ENCODE results near the gene SUCLA2. TPM values are rescaled to one million over a fixed set of nuclear protein-coding genes. Genes with fewer than 3 reads are reported as not detected.

Gene SUCLA2
- total and polyA plus RNA-seq, 9 of the 15 experiments (the other 6 are each of a cell fraction or from before 2014, with no cell fraction given), result 23.3 to 52.9 (median 35.8) TPM

- ChIA-PET CTCF (ENCODE audit: low intra/inter-chr PET ratio) (no interaction called here), POLR2A (no interaction called here)
- no peaks in the 10 kb centered on the region for H3K9me3 ChIP-seq (replicated peaks; ENCODE audit: control insufficient read depth, insufficient read depth, low read depth, low read length)
- FAIRE-seq (no peak), ATAC-seq (no peak), DNase-seq (ENCODE audit: extremely low read depth in 1 of 4, low spot score in 3 of 4) (no peak)
- H3K79me2 ChIP-seq (ENCODE audit: control insufficient read depth, insufficient read depth, low read length), result no peaks in the 10 kb centered on the region
- H3K4me3 ChIP-seq, result no peak overlapping the region
- no peak overlapping the region for H3K4me2 ChIP-seq (ENCODE audit: insufficient read depth, low read length)
- H3K9me1 ChIP-seq (ENCODE audit: control insufficient read depth, insufficient read depth, low read length), result no peaks in the 10 kb centered on the region
- H3K27me3 ChIP-seq (ENCODE audit: control insufficient read depth in 2 of 2, insufficient read depth in 2 of 2, low read length in 2 of 2), result no peaks in the 10 kb centered on the region
- no peaks in the 10 kb centered on the region for H4K20me1 ChIP-seq (replicated peaks; ENCODE audit: control insufficient read depth, insufficient read depth, low read length)
- no peak overlapping the region for H2AFZ ChIP-seq (ENCODE audit: low read depth, low read length)
- no TSS peak for BruUV-seq (replicated peaks)
- TF ChIP-seq ZNF311 (CRISPR knock-in tag; IDR thresholded peaks at IDR 0.05) (0 out of 2 replicates have a peak, but pooled peaks have one; percentile 33), PTBP1 (IDR thresholded peaks at IDR 0.05; ENCODE audit: low read depth, low read length) (no peak), CSDE1 (IDR thresholded peaks at IDR 0.05) (no peak), DMBX1 (CRISPR knock-in tag; IDR thresholded peaks at IDR 0.05; ENCODE audit: borderline replicate concordance) (0 out of 2 replicates have a peak, but pooled peaks have one; percentile 56), NR2C1 (IDR thresholded peaks at IDR 0.05) (no peak), NR2C1 (tag; IDR thresholded peaks at IDR 0.05) (peak; percentile 52; the same call in 1 of the 2 replicates), MEIS2 (IDR thresholded peaks at IDR 0.05; ENCODE audit: partially characterized antibody) (peak; percentile 36), TSHZ1 (CRISPR knock-in tag; IDR thresholded peaks at IDR 0.05) (no peak), ATF3 (IDR thresholded peaks at IDR 0.05) (no peak), ATF3 (CRISPR knock-in tag; conservative IDR thresholded peaks at IDR 0.05) (no peak), PBX2 (CRISPR knock-in tag; IDR thresholded peaks at IDR 0.05; ENCODE audit: low read depth) (no peak), PBX2 (tag; conservative IDR thresholded peaks at IDR 0.05; ENCODE audit: low read depth) (0 out of 2 replicates have a peak, but pooled peaks have one; percentile 29), SRSF3 (IDR thresholded peaks at IDR 0.05; ENCODE audit: insufficient read depth, low read length) (no peak)
- H3K27ac ChIP-seq (ENCODE audit: extremely low read depth, low read depth, low read length), result no peak overlapping the region
- no peaks in the 10 kb centered on the region for H3K4me1 ChIP-seq (replicated peaks in 1 of 2; ENCODE audit: control insufficient read depth in 2 of 2, insufficient read depth in 2 of 2, low read length in 2 of 2)
- in situ Hi-C loops (cut with MboI) (no loop called here), intact Hi-C loops (cut with micrococcal nuclease) (no loop called here)
- H3K36me3 ChIP-seq (ENCODE audit: control insufficient read depth, insufficient read depth, low read length), result peaks cover 25% of the 10 kb centered on the region
- 71% methylated on average over 2 of the region's 2 CpGs for WGBS (ENCODE audit: insufficient coverage, low coverage, missing lambda C conversion rate)
- no peak overlapping the region for H3K9ac ChIP-seq (ENCODE audit: insufficient read depth in 1 of 2, low read depth in 2 of 2, low read length in 2 of 2)
These were observed 51.3 kb downstream of the SUCLA2 start for GRCh38 chr13:47949799-47950198.

Data from K562 (cell line).